HCT116 (cell line): Measurements from ENCODE around the gene TMEM203. TPM values are rescaled to one million over a fixed set of nuclear protein-coding genes. Genes with fewer than 3 reads are reported as not detected.

Experiments
- ATAC-seq: fragments of 200-7000 bp; cut with Tn5 transposase; 2 replicates; pipeline ENCODE4 v1.9.1; 2020; ENCODE audit warnings: mild to moderate bottlenecking, moderate library complexity
- BruUV-seq: library from RNA; stranded (reverse); fragments of 400-500 nt; replicated peaks from 2 replicates; lab custom pipeline; 2021; lab: Mats Ljungman, UMichigan
- CTCF ChIA-PET: fragments of 300-600 bp; sonication (Branson Sonifier 250); formaldehyde crosslinking; loops from one replicate; lab custom pipeline; 2021; ENCODE audit warnings: antibody characterized with exemption; lab: Charles Lee
- POLR2A ChIA-PET: fragments of 300-600, 350-600 bp; sonication (Branson Sonifier 250); formaldehyde crosslinking; loops from one replicate; lab custom pipeline; 2021; ENCODE audit warnings: antibody characterized with exemption; lab: Charles Lee
- RAD21 ChIA-PET, 2 experiments: fragments of 300-600 bp; sonication (Branson Sonifier 250); formaldehyde crosslinking; loops; one replicate each; lab custom pipeline; 2023; ENCODE audit warnings: low total read pairs in 2 of 2; ENCODE audit not compliant: uncharacterized antibody in 2 of 2, unreplicated experiment in 2 of 2, low non-redundant PET in 1 of 2; lab: Charles Lee
- DNase-seq: peaks from one replicate; pipeline ENCODE4 v3.0.0-alpha.2; 2010; ENCODE audit warnings: low read depth, low spot score
- H2AFZ ChIP-seq: fragments of 200-600 bp; shearing (Covaris generic), sonication (generic); 2 replicates; pipeline ENCODE4 v1.6.1; 2017; ENCODE audit warnings: low read depth, mixed run types, mixed read lengths, antibody characterized with exemption, low read length; ENCODE audit not compliant: poor library complexity, severe bottlenecking
- H3K27ac ChIP-seq: 2 replicates; pipeline ENCODE4 v1.5.1; 2012; ENCODE audit warnings: low read depth, low read length
- H3K27me3 ChIP-seq: fragments of 200-600 bp; sonication (generic); 2 replicates; pipeline ENCODE4 v1.6.1; 2016; ENCODE audit warnings: mixed run types, low read length, mixed read lengths; ENCODE audit not compliant: insufficient read depth
- H3K36me3 ChIP-seq, 2 experiments: fragments of 200-500 bp in 1 of 2; fragments of 200-600 bp in 1 of 2; sonication (Bioruptor generic) in 1 of 2; sonication (generic) in 1 of 2; 2 replicates each; pipeline versions ENCODE4 v1.5.1 to v1.6.1; 2014 to 2016; ENCODE audit warnings: low read length in 2 of 2, inconsistent platforms in 1 of 2, mixed read lengths in 1 of 2, mixed run types in 1 of 2; ENCODE audit not compliant: insufficient read depth in 2 of 2, control insufficient read depth in 1 of 2
- H3K4me1 ChIP-seq, 2 experiments: fragments of 200-600 bp in 1 of 2; sonication (generic) in 1 of 2; 2 replicates each; pipeline versions ENCODE4 v1.5.1 to v1.6.1; 2012 to 2017; ENCODE audit warnings: low read length in 2 of 2, inconsistent platforms in 1 of 2, mild to moderate bottlenecking in 1 of 2, mixed read lengths in 1 of 2, mixed run types in 1 of 2, moderate library complexity in 1 of 2; ENCODE audit not compliant: insufficient read depth in 2 of 2, control insufficient read depth in 1 of 2
- H3K4me2 ChIP-seq: fragments of 200-600 bp; sonication (generic); 2 replicates; pipeline ENCODE4 v1.6.1; 2017; ENCODE audit warnings: mixed run types, low read length, mixed read lengths
- H3K4me3 ChIP-seq, 2 experiments: fragments of 200-600 bp in 1 of 2; sonication (generic) in 1 of 2; replicated peaks in 1 of 2; 2 replicates each; pipeline ENCODE4 v1.5.1; 2011 to 2016; ENCODE audit warnings: low read length in 2 of 2, control low read depth in 1 of 2, low read depth in 1 of 2, mild to moderate bottlenecking in 1 of 2, mixed read lengths in 1 of 2, mixed run types in 1 of 2
- H3K79me2 ChIP-seq: fragments of 200-600 bp; sonication (generic); 2 replicates; pipeline ENCODE4 v1.6.1; 2017; ENCODE audit warnings: mild to moderate bottlenecking, mixed run types, low read length, moderate library complexity, mixed read lengths; ENCODE audit not compliant: insufficient read depth
- H3K9ac ChIP-seq: fragments of 200-600 bp; sonication (generic); 2 replicates; pipeline ENCODE4 v1.6.1; 2016; ENCODE audit warnings: low read length, mixed read lengths
- H3K9me2 ChIP-seq: fragments of 200-600 bp; sonication (generic), shearing (Covaris generic); 2 replicates; pipeline ENCODE4 v1.6.1; 2017; ENCODE audit warnings: mixed run types, mild to moderate bottlenecking, moderate library complexity; ENCODE audit not compliant: insufficient read depth
- H3K9me3 ChIP-seq, 2 experiments: fragments of 200-500 bp in 1 of 2; fragments of 200-600 bp in 1 of 2; sonication (Bioruptor generic) in 1 of 2; sonication (generic) in 1 of 2; 2 replicates each; pipeline ENCODE4 v1.6.1; 2014 to 2017; ENCODE audit warnings: low read length in 2 of 2, mixed read lengths in 2 of 2, inconsistent platforms in 1 of 2, low read depth in 1 of 2, mild to moderate bottlenecking in 1 of 2, mixed run types in 1 of 2, moderate library complexity in 1 of 2; ENCODE audit not compliant: control insufficient read depth in 1 of 2, insufficient read depth in 1 of 2
- H4K20me1 ChIP-seq: fragments of 200-600 bp; sonication (generic), shearing (Covaris generic); 2 replicates; pipeline ENCODE4 v1.6.1; 2017; ENCODE audit warnings: mixed run types, mild to moderate bottlenecking, moderate library complexity; ENCODE audit not compliant: insufficient read depth
- CEBPB ChIP-seq: IDR thresholded peaks from 2 replicates; pipeline ENCODE4 v1.6.1; 2012; ENCODE audit warnings: low read depth
- CTCF ChIP-seq, 3 experiments: fragments of 200-600 bp in 1 of 3; sonication (generic) in 1 of 3; IDR thresholded peaks in 2 of 3; conservative IDR thresholded peaks in 1 of 3; 2 replicates each; pipeline ENCODE4 v1.5.1; 2012 to 2017; ENCODE audit warnings: low read depth in 2 of 3, low read length in 2 of 3, antibody characterized with exemption in 1 of 3, borderline replicate concordance in 1 of 3, control low read depth in 1 of 3, mild to moderate bottlenecking in 1 of 3, mixed read lengths in 1 of 3, mixed run types in 1 of 3, moderate library complexity in 1 of 3; ENCODE audit not compliant: insufficient read depth in 1 of 3
- EZH2 ChIP-seq: fragments of 200-600 bp; sonication (generic); IDR thresholded peaks from 2 replicates; pipeline ENCODE4 v1.6.1; 2017; ENCODE audit warnings: antibody characterized with exemption, mixed run types
- JUND ChIP-seq: IDR thresholded peaks from 2 replicates; pipeline ENCODE4 v1.6.1; 2012
- SIN3A ChIP-seq: IDR thresholded peaks from 2 replicates; pipeline ENCODE4 v1.6.1; 2012; ENCODE audit warnings: low read depth
- SP1 ChIP-seq: IDR thresholded peaks from 2 replicates; pipeline ENCODE4 v1.6.1; 2012; ENCODE audit warnings: low read depth
- TCF7L2 ChIP-seq: IDR thresholded peaks from 2 replicates; pipeline ENCODE4 v1.7.0; 2011; ENCODE audit warnings: borderline replicate concordance, inconsistent platforms; ENCODE audit not compliant: insufficient read depth, insufficient read length; ENCODE audit errors: extremely low read depth
- YY1 ChIP-seq: IDR thresholded peaks from 2 replicates; pipeline ENCODE4 v1.6.1; 2011; ENCODE audit warnings: low read length, low read depth, moderate library complexity, mild to moderate bottlenecking; ENCODE audit not compliant: insufficient replicate concordance; ENCODE audit errors: extremely low read depth
- ZBTB33 ChIP-seq: IDR thresholded peaks from 2 replicates; pipeline ENCODE4 v1.6.1; 2011; ENCODE audit warnings: mild to moderate bottlenecking, low read length, moderate library complexity; ENCODE audit not compliant: insufficient replicate concordance; ENCODE audit errors: extremely low read depth
- ZNF274 ChIP-seq: fragments of 200-500 bp; sonication (Bioruptor generic); IDR thresholded peaks from 2 replicates; pipeline ENCODE4 v1.6.1; 2014; ENCODE audit warnings: mild to moderate bottlenecking, low read depth, low read length, inconsistent platforms
- intact Hi-C: fragments of 100-400 bp; cut with micrococcal nuclease; formaldehyde crosslinking; loops from 2 replicates; pipeline ENCODE4 v1.10.0; 2022
- total RNA-seq: library from RNA; stranded (reverse); gene quantifications from one replicate; pipeline ENCODE4 v1.2.1, GENCODE V29; 2021; ENCODE audit not compliant: unreplicated experiment

TMEM203 gene
- total RNA-seq, 1 experiment from 2014 or later = 45.0 TPM

GRCh38 chr9:137178201-137178938 lies 27.1 kb downstream of the TMEM203 start:
- Histone ChIP-seq H4K20me1 (no peaks in the 10 kb centered on the region), H3K4me2 (no peak overlapping the region), H3K27me3 (no peaks in the 10 kb centered on the region), H2AFZ (no peak overlapping the region), H3K79me2 (no peaks in the 10 kb centered on the region; the same call in 1 of the 2 replicates)
- RAD21 ChIA-PET = no interaction called here
- no peak for TF ChIP-seq ZBTB33
- no peak for TF ChIP-seq CTCF (IDR thresholded peaks at IDR 0.05 in 2 of 3, conservative IDR thresholded peaks at IDR 0.05 in 1 of 3; ENCODE audit: borderline replicate concordance in 1 of 3, insufficient read depth in 1 of 3, low read depth in 2 of 3, low read length in 2 of 3)
- TF ChIP-seq YY1 = no peak
- TF ChIP-seq EZH2 = no peak
- no peak for TF ChIP-seq SIN3A
- no peak for TF ChIP-seq TCF7L2
- TF ChIP-seq CEBPB = no peak
- no peak for TF ChIP-seq ZNF274
- TF ChIP-seq JUND = no peak
- no peak for TF ChIP-seq SP1
- TF ChIP-seq, all 23 proteins: peak for 0
- DNase-seq (no peak), ATAC-seq (no peak)
- ChIA-PET POLR2A (interaction anchor here (1.5 kb wide), 1 partner anchor 28 kb away, joined by 4 read pairs; no protein-coding TSS in a partner anchor), CTCF (interaction anchor here (0.6 kb wide), 1 partner anchor 27 kb away, joined by 5 read pairs; no protein-coding TSS in a partner anchor)
- intact Hi-C loops = no loop called here
- Histone ChIP-seq H3K9ac (no peak overlapping the region), H3K9me2 (no peaks in the 10 kb centered on the region), H3K4me1 (peaks cover 0 to 15% of the 10 kb centered on the region in 2 experiments; a peak in 2 of 4 replicates), H3K4me3 (no peak overlapping the region), H3K36me3 (peaks cover 0 to 3% of the 10 kb centered on the region in 2 experiments; a peak in 2 of 4 replicates), H3K9me3 (no peaks in the 10 kb centered on the region), H3K27ac (no peak overlapping the region)
- BruUV-seq = no TSS peak
